ENCODE data around the gene FUT3.

Gene FUT3

DNA sequence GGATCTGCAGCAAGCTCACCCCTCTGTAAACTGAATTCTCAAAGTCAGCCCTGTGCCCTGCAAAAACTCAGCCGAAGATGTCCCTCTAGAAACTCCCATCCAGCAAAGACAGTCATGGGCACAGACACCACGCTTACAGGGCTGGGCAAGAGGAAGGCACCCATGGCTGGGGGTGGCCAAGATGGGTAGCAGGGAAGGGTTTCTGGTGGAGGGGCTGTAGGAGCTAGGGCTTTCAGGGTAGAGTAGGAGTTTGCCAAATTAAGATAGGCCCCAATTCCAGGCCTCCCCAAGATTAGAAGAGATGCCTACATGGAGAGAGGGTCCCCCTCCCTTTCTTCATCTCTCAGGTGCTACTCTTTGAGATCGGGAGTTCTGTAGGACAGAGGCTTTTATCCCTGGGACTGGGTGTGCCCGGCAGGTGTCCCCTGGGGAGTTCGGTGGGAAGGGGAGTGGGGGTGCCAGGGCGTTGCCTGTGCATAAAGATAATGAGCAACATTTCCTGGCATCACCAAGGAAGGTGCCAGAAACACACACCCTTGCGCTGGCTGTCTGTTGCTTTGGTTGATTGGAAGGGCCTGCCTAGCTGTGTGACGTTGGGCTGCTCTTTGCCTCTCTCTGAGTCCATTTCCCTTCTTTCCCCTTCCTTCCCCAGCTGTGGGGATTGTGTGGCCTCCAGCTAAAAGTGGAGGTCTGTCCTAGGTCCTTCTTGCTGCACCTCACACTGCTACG lies 37.0 kb downstream of the FUT3 start:
- H3K9me3 ChIP-seq, result no peaks in the 10 kb centered on the region
- no peak overlapping the region for H3K27ac ChIP-seq
- H3K4me1 ChIP-seq (ENCODE audit: control insufficient read depth in 1 of 2, insufficient read depth in 1 of 2, low read depth in 1 of 2, low read length in 1 of 2), result peaks cover 3 to 5% of the 10 kb centered on the region in 2 experiments
- H3K27me3 ChIP-seq, result peaks cover 6% of the 10 kb centered on the region
- no peaks in the 10 kb centered on the region for H3K36me3 ChIP-seq
- H3K4me3 ChIP-seq (ENCODE audit: low read depth in 1 of 2, low read length in 1 of 2), result no peak overlapping the region
- no peak for TF ChIP-seq CTCF (IDR thresholded peaks at IDR 0.05)

GRCh38 chr19:5811117-5811516 lies 40.1 kb downstream of the FUT3 start:
- TF ChIP-seq CTCF (IDR thresholded peaks at IDR 0.05), result no peak
- peaks cover 5 to 17% of the 10 kb centered on the region in 2 experiments for H3K4me1 ChIP-seq (ENCODE audit: control insufficient read depth in 1 of 2, insufficient read depth in 1 of 2, low read depth in 1 of 2, low read length in 1 of 2)
- no peaks in the 10 kb centered on the region for H3K36me3 ChIP-seq
- H3K27ac ChIP-seq, result no peak overlapping the region
- peaks cover 21% of the 10 kb centered on the region for H3K27me3 ChIP-seq
- no peaks in the 10 kb centered on the region for H3K9me3 ChIP-seq
- no peak overlapping the region for H3K4me3 ChIP-seq (ENCODE audit: low read depth in 1 of 2, low read length in 1 of 2)

DNA sequence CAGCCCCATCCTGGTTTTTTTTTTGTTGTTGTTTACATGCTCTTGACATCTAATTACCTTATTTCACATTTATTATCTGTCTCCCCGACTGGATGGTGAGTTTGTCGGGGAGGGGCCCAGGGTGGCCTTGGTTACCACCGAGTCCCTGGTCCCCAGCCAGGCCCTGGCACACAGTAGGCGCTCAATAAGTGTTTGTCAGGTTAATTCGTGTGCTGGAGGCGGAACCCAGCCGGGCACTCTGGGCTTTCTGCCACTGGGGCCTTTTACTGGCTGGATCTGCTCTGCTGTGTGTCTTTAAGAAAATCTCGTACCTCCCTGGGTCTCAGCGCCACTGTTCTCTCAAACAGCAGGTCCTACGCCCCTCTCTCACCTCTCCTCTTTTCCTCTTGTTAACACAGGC lies 41.8 kb downstream of the FUT3 start:
- H3K4me3 ChIP-seq (ENCODE audit: low read depth in 1 of 2, low read length in 1 of 2), result no peak overlapping the region
- peaks cover 28% of the 10 kb centered on the region for H3K27me3 ChIP-seq
- no peak overlapping the region for H3K27ac ChIP-seq
- no peak for TF ChIP-seq CTCF (IDR thresholded peaks at IDR 0.05)
- H3K9me3 ChIP-seq, result no peaks in the 10 kb centered on the region
- no peaks in the 10 kb centered on the region for H3K36me3 ChIP-seq
- H3K4me1 ChIP-seq (ENCODE audit: control insufficient read depth in 1 of 2, insufficient read depth in 1 of 2, low read depth in 1 of 2, low read length in 1 of 2), result peaks cover 8 to 26% of the 10 kb centered on the region in 2 experiments

DNA sequence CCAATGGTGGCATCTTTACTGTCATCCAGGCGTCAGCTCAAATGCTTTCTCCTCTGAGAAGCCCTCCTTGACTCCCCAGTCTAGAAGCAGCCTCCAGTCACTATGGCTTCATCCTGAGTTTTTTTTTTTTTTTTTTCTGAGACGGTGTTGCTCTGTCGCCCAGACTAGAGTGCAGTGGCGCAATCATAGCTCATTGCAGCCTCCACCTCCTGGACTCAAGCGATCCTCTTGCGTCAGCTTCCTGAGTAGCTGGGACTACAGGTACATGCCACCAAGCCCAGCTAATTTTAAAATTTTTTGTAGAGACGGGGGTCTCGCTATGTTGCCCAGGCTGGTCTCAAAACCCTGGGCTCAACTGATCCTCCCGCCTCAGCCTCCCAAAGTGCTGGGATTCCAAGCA lies 42.2 kb downstream of the FUT3 start:
- H3K27ac ChIP-seq, result no peak overlapping the region
- TF ChIP-seq CTCF (IDR thresholded peaks at IDR 0.05), result no peak
- H3K4me1 ChIP-seq (ENCODE audit: control insufficient read depth in 1 of 2, insufficient read depth in 1 of 2, low read depth in 1 of 2, low read length in 1 of 2), result peaks cover 12 to 30% of the 10 kb centered on the region in 2 experiments
- no peaks in the 10 kb centered on the region for H3K9me3 ChIP-seq
- peaks cover 32% of the 10 kb centered on the region for H3K27me3 ChIP-seq
- H3K36me3 ChIP-seq, result no peaks in the 10 kb centered on the region
- H3K4me3 ChIP-seq (ENCODE audit: low read depth in 1 of 2, low read length in 1 of 2), result no peak overlapping the region

DNA sequence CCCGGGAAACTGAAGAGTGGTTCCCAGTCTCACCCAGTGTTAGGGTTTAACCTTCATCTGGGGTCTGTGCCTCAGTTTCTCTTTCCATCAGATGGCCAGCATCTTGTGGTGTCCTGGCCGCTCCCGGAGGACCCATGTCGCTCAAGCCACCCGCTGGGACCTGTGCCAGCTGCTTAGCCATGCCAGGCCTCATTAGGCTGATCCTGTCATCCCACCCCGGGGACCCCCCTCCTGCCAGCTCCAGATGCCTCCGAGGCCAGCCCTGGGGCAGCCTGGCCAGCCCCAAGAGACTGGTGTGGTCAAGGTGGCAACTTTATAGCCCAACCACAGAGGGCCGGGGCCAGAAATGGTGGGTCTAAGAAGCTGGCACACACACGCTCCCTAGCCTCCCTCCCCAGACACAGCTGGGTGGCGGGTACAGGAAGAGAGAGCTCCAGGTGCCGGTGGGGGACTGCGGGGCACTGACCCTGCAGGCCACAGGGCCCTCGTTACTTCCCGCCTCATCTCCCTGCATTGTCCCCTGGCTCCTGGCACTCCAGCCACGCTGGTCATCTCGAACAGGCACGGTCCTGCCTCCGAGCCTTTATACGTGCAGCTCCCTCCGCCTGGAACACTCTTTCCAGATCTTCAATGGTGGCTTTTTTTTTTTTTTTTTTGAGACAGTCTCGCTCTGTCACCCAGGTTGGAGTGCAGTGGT lies 43.0 kb downstream of the FUT3 start:
- H3K27me3 ChIP-seq, result peaks cover 40% of the 10 kb centered on the region
- no peaks in the 10 kb centered on the region for H3K36me3 ChIP-seq
- TF ChIP-seq CTCF (IDR thresholded peaks at IDR 0.05), result no peak

More for the DNA sequence above, 43.0 kb downstream of the FUT3 start:
- H3K9me3 ChIP-seq, result no peaks in the 10 kb centered on the region
- no peak overlapping the region for H3K4me3 ChIP-seq (ENCODE audit: low read depth in 1 of 2, low read length in 1 of 2)
- H3K4me1 ChIP-seq (ENCODE audit: control insufficient read depth in 1 of 2, insufficient read depth in 1 of 2, low read depth in 1 of 2, low read length in 1 of 2), result peaks cover 20 to 36% of the 10 kb centered on the region in 2 experiments
- H3K27ac ChIP-seq, result no peak overlapping the region
